Muscle of leg (tissue), 11 donors: Measurements from ENCODE around the gene HUNK. TPM values are rescaled to one million over a fixed set of nuclear protein-coding genes. Genes with fewer than 3 reads are reported as not detected.
"Not testable (repeated sequence)": the region's sequence is repeated elsewhere in the genome, so short reads cannot be mapped to it uniquely, and the experiment has no call there.

Experiments used
- DNase-seq: peaks from one replicate; pipeline ENCODE4 v3.0.0; 2013
- H3K27ac ChIP-seq: one replicate; pipeline ENCODE4 v1.5.1; 2013; ENCODE audit warnings: mild to moderate bottlenecking, low read length, control low read depth
- H3K27me3 ChIP-seq: one replicate; pipeline ENCODE4 v1.6.1; 2013; ENCODE audit warnings: low read length; ENCODE audit not compliant: control insufficient read depth, insufficient read depth
- H3K36me3 ChIP-seq: one replicate; pipeline ENCODE4 v1.6.1; 2013; ENCODE audit warnings: low read length; ENCODE audit not compliant: control insufficient read depth, insufficient read depth
- H3K4me1 ChIP-seq: one replicate; pipeline ENCODE4 v1.6.1; 2013; ENCODE audit warnings: low read length; ENCODE audit not compliant: control insufficient read depth, insufficient read depth
- H3K4me3 ChIP-seq: one replicate; pipeline ENCODE4 v1.5.1; 2013; ENCODE audit warnings: low read length, control low read depth
- H3K9me3 ChIP-seq: replicated peaks from 2 replicates; pipeline ENCODE4 v1.6.1; 2013; ENCODE audit warnings: low read depth, low read length; ENCODE audit not compliant: control insufficient read depth
- WGBS: methylation state at CpG from one replicate; pipeline ENCODE4 v1.1.5; 2013; ENCODE audit warnings: missing lambda C conversion rate; ENCODE audit not compliant: insufficient coverage; 5-methylcytosine and 5-hydroxymethylcytosine counted together
- polyA plus RNA-seq, 8 donors: library from polyadenylated mRNA; unstranded; fragments of 120-200 nt; gene quantifications; one replicate each; pipeline versions ENCODE4 v1.2.1 to v1.2.3, GENCODE V29; 2013; ENCODE audit warnings: inconsistent platforms in 1 of 8, low replicate concordance in 1 of 8; ENCODE audit not compliant: insufficient read length in 8 of 8, insufficient read depth in 1 of 8
- total RNA-seq: library from RNA; stranded (reverse); fragments of 120-200 nt; gene quantifications from one replicate; pipeline ENCODE4 v1.2.4, GENCODE V29; 2013

Gene HUNK
- total and polyA plus RNA-seq, 9 donors, result 3.9 to 11.8 (median 7.4) TPM

- Histone ChIP-seq H3K36me3 (no peaks in the 10 kb centered on the region), H3K4me1 (no peaks in the 10 kb centered on the region), H3K9me3 (no peaks in the 10 kb centered on the region), H3K27ac (no peak overlapping the region), H3K4me3 (no peak overlapping the region), H3K27me3 (no peaks in the 10 kb centered on the region)
- DNase-seq, result no peak
- 50% methylated on average over 1 of the region's 2 CpGs for WGBS
Observed at GRCh38 chr21:32036756-32037155, 163.9 kb downstream of the HUNK start.

- WGBS, result no CpG with 5 or more reads among the region's 4 CpGs
Observed at GRCh38 chr21:32038751-32039150, 165.9 kb downstream of the HUNK start.

GRCh38 chr21:32043458-32043857 lies 170.6 kb downstream of the HUNK start:
- no peak overlapping the region for H3K4me3 ChIP-seq
- no peak for DNase-seq
- no peaks in the 10 kb centered on the region for H3K36me3 ChIP-seq
- H3K9me3 ChIP-seq, result no peaks in the 10 kb centered on the region
- H3K27me3 ChIP-seq, result no peaks in the 10 kb centered on the region
- peaks cover 8% of the 10 kb centered on the region for H3K4me1 ChIP-seq
- WGBS, result 94% methylated on average over 10 of the region's 10 CpGs
- no peak overlapping the region for H3K27ac ChIP-seq

More at GRCh38 chr21:32038751-32039150, 165.9 kb downstream of the HUNK start:
- H3K9me3 ChIP-seq, DNase-seq, H3K4me3 ChIP-seq, H3K27ac ChIP-seq, H3K4me1 ChIP-seq, H3K36me3 ChIP-seq, H3K27me3 ChIP-seq: not testable (repeated sequence)

GRCh38 chr21:32044205-32045180 lies 171.7 kb downstream of the HUNK start:
- H3K27me3 ChIP-seq, result no peaks in the 10 kb centered on the region
- DNase-seq, result peak; percentile 25
- H3K27ac ChIP-seq, result no peak overlapping the region
- no peaks in the 10 kb centered on the region for H3K9me3 ChIP-seq
- H3K4me3 ChIP-seq, result no peak overlapping the region
- WGBS, result 51% methylated on average over 18 of the region's 25 CpGs
- peaks cover 8% of the 10 kb centered on the region for H3K4me1 ChIP-seq
- no peaks in the 10 kb centered on the region for H3K36me3 ChIP-seq

DNA sequence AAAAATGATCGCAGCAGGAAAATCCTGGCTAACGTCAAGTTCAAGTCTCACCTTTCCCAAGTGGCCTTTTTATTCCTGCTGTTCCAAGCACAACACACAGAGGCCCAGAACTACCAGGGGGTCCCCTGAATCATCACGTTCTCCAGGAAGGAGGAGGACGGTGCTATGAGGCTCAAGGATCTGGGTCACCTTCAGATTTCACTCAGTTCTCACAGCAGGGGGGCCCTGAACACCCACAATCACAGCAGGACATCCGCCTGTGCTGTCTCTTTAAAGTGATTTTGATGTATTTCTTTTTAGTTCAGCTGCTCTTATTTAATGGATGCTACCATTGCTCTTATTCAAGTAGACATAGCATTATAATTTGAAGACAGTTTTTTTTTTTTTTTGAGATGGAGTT lies 173.4 kb downstream of the HUNK start:
- no peaks in the 10 kb centered on the region for H3K36me3 ChIP-seq
- no peak overlapping the region for H3K4me3 ChIP-seq
- H3K9me3 ChIP-seq, result no peaks in the 10 kb centered on the region
- DNase-seq, result no peak
- no peaks in the 10 kb centered on the region for H3K27me3 ChIP-seq
- H3K27ac ChIP-seq, result no peak overlapping the region
- peaks cover 14% of the 10 kb centered on the region for H3K4me1 ChIP-seq
- no CpG with 5 or more reads among the region's 5 CpGs for WGBS

GRCh38 chr21:32048353-32048752 lies 175.5 kb downstream of the HUNK start:
- H3K9me3 ChIP-seq, result no peaks in the 10 kb centered on the region
- no peaks in the 10 kb centered on the region for H3K36me3 ChIP-seq
- DNase-seq, result no peak
- H3K27ac ChIP-seq, result no peak overlapping the region
- no CpG with 5 or more reads among the region's 4 CpGs for WGBS
- peaks cover 14% of the 10 kb centered on the region for H3K4me1 ChIP-seq
- H3K27me3 ChIP-seq, result no peaks in the 10 kb centered on the region
- no peak overlapping the region for H3K4me3 ChIP-seq

Other genes with a start within 250 kb of the HUNK start
- gene SOD1, start 213.3 kb upstream of the HUNK start, total RNA-seq, result 155 TPM
- gene SOD1, start 213.3 kb upstream of the HUNK start, polyA plus RNA-seq, result 100 to 1,000 TPM; 112 to 169 (median 127) TPM
- 5.8 TPM for gene SCAF4, start 140.9 kb upstream of the HUNK start, total RNA-seq
- gene SCAF4, start 140.9 kb upstream of the HUNK start, polyA plus RNA-seq, result 10 to 100 TPM; 19.2 to 28.1 (median 23.9) TPM